ENCODE measurements around the gene HTRA2. TPM values are rescaled to one million over a fixed set of nuclear protein-coding genes. Genes with fewer than 3 reads are reported as not detected.

HTRA2 gene
- total and polyA plus RNA-seq, 9 of the 15 experiments (the other 6 are each of a cell fraction or from before 2014, with no cell fraction given), result 54.2 to 71.2 (median 65.8) TPM

GRCh38 chr2:74507926-74508520 is 21.7 kb upstream of the HTRA2 start (continued):
- TF ChIP-seq ZBTB7A (IDR thresholded peaks at IDR 0.05; ENCODE audit: borderline replicate concordance, control insufficient read depth, low read depth, low read length) (peak; percentile 65; the same call in 1 of the 2 replicates), CCAR2 (IDR thresholded peaks at IDR 0.05; ENCODE audit: low read depth, low read length) (no peak), HDAC1 (IDR thresholded peaks at IDR 0.05) (no peak), ATF3 (IDR thresholded peaks at IDR 0.05) (no peak), ATF3 (CRISPR knock-in tag; conservative IDR thresholded peaks at IDR 0.05) (peak; percentile 71; the same call in 1 of the 2 replicates), POLR2H (tag; IDR thresholded peaks at IDR 0.05; ENCODE audit: low read depth) (no peak), ZNF766 (CRISPR knock-in tag; conservative IDR thresholded peaks at IDR 0.05) (no peak), ZNF740 (CRISPR knock-in tag; IDR thresholded peaks at IDR 0.05) (peak; percentile 58; the same call in 1 of the 2 replicates), ZNF740 (tag; IDR thresholded peaks at IDR 0.05) (peak in 1 of 2 experiments; percentile 94; a peak in 2 of 4 replicates), HOMEZ (CRISPR knock-in tag; IDR thresholded peaks at IDR 0.05) (no peak), STAT5B (CRISPR knock-in tag; IDR thresholded peaks at IDR 0.05) (no peak), SMARCA5 (IDR thresholded peaks at IDR 0.05) (no peak), ZC3H8 (IDR thresholded peaks at IDR 0.05) (no peak), HDAC3 (IDR thresholded peaks at IDR 0.05; ENCODE audit: borderline replicate concordance, partially characterized antibody) (no peak), HMGXB4 (CRISPR knock-in tag; IDR thresholded peaks at IDR 0.05) (0 out of 2 replicates have a peak, but pooled peaks have one; percentile 44), ZKSCAN3 (CRISPR knock-in tag; IDR thresholded peaks at IDR 0.05) (no peak), ATF2 (CRISPR knock-in tag; IDR thresholded peaks at IDR 0.05) (no peak), ZNF253 (CRISPR knock-in tag; conservative IDR thresholded peaks at IDR 0.05) (no peak), RBM34 (IDR thresholded peaks at IDR 0.05; ENCODE audit: borderline replicate concordance, insufficient read depth, low read length) (no peak), ZFP1 (CRISPR knock-in tag; IDR thresholded peaks at IDR 0.05) (no peak), NFRKB (IDR thresholded peaks at IDR 0.05; ENCODE audit: low read depth) (peak; percentile 62; the same call in 1 of the 2 replicates), LEF1 (IDR thresholded peaks at IDR 0.05) (no peak)

Data from K562 (cell line).